GM12878 (cell line): ENCODE measurements around the gene GPSM1. TPM values are rescaled to one million over a fixed set of nuclear protein-coding genes. Genes with fewer than 3 reads are reported as not detected.

Experiments
- ATF7 ChIP-seq: fragments of 450-650 bp; IDR thresholded peaks from 2 replicates; pipeline ENCODE4 v1.6.1; 2016; ENCODE audit warnings: low read depth, mild to moderate bottlenecking
- CBX5 ChIP-seq: sonication (generic); IDR thresholded peaks from 2 replicates; pipeline ENCODE4 v1.6.1; 2016; ENCODE audit warnings: low read depth, moderate library complexity, mild to moderate bottlenecking, inconsistent platforms
- CHD1 ChIP-seq: IDR thresholded peaks from 2 replicates; pipeline ENCODE4 v1.6.1; 2012; ENCODE audit warnings: low read depth, low read length, improper control_type of control experiment
- CTCF ChIP-seq, 3 experiments: IDR thresholded peaks in 2 of 3; conservative IDR thresholded peaks in 1 of 3; 2 replicates each; pipeline ENCODE4 v1.5.1; 2011; ENCODE audit warnings: low read depth in 3 of 3, low read length in 3 of 3, mild to moderate bottlenecking in 3 of 3, control low read depth in 2 of 3, moderate library complexity in 2 of 3, inconsistent platforms in 1 of 3, mixed read lengths in 1 of 3; ENCODE audit not compliant: control insufficient read depth in 2 of 3, insufficient read depth in 1 of 3; ENCODE audit errors: extremely low read depth in 1 of 3
- DPF2 ChIP-seq: fragments of 450-650 bp; IDR thresholded peaks from 2 replicates; pipeline ENCODE4 v1.6.1; 2017; ENCODE audit warnings: mild to moderate bottlenecking
- KDM1A ChIP-seq: fragments of 200-600 bp; sonication (generic); IDR thresholded peaks from 2 replicates; pipeline ENCODE4 v1.6.1; 2016; ENCODE audit warnings: borderline replicate concordance
- MXI1 ChIP-seq: fragments of 150-350 bp; IDR thresholded peaks from 2 replicates; pipeline ENCODE4 v1.6.1; 2011; ENCODE audit warnings: low read depth, mild to moderate bottlenecking, inconsistent platforms, low read length, improper control_type of control experiment
- MYB ChIP-seq: fragments of 150-350 bp; IDR thresholded peaks from 2 replicates; pipeline ENCODE4 v1.6.1; 2014; ENCODE audit warnings: mild to moderate bottlenecking, low read depth, low read length, borderline replicate concordance
- NRF1 ChIP-seq: conservative IDR thresholded peaks from 2 replicates; pipeline ENCODE4 v1.6.1; 2011; ENCODE audit warnings: mild to moderate bottlenecking, low read depth, low read length, improper control_type of control experiment
- RELB ChIP-seq: fragments of 450-650 bp; IDR thresholded peaks from 2 replicates; pipeline ENCODE4 v1.6.1; 2017; ENCODE audit warnings: low read depth, mild to moderate bottlenecking, moderate library complexity
- SMC3 ChIP-seq: IDR thresholded peaks from 2 replicates; pipeline ENCODE4 v1.6.1; 2011; ENCODE audit warnings: low read length, improper control_type of control experiment, borderline replicate concordance
- SREBF2 ChIP-seq: IDR thresholded peaks from 2 replicates; pipeline ENCODE4 v1.6.1; 2012; ENCODE audit warnings: mild to moderate bottlenecking, low read length
- TBL1XR1 ChIP-seq: IDR thresholded peaks from 2 replicates; pipeline ENCODE4 v1.6.1; 2012; ENCODE audit warnings: low read depth, low read length, improper control_type of control experiment
- TCF3 ChIP-seq: IDR thresholded peaks from 2 replicates; pipeline ENCODE4 v1.6.1; 2012; ENCODE audit warnings: low read depth, mild to moderate bottlenecking, low read length, borderline replicate concordance; ENCODE audit not compliant: insufficient read depth
- ZBTB4 ChIP-seq: fragments of 450-650 bp; formaldehyde crosslinking; IDR thresholded peaks from 2 replicates; pipeline ENCODE4 v1.4.0; 2022; ENCODE audit warnings: mild to moderate bottlenecking, moderate library complexity
- polyA plus RNA-seq, 11 experiments: library from polyadenylated mRNA; depleted of rRNA in 4 of 11; unstranded in 6 of 11; stranded (reverse) in 5 of 11; fragments of >200 nt; fragmentation: Nextera tagmentation in 4 of 11; fragmentation: Illumina TruSeq in 1 of 11; extraction: Ambion mirVana in 4 of 11; extraction: Trizol in 1 of 11; gene quantifications; 1 replicate in 1 of 11; 2 replicates in 10 of 11; pipeline versions ENCODE4 v1.2.1 to v1.2.3, GENCODE V29; 2011 to 2016; ENCODE audit warnings: inconsistent platforms in 2 of 11, missing spikeins in 2 of 11, low read depth in 1 of 11
- total RNA-seq, 4 experiments: library from RNA; depleted of rRNA in 3 of 4; stranded (reverse); fragments of >200 nt in 3 of 4; fragmentation: Illumina TruSeq in 1 of 4; extraction: Trizol in 1 of 4; gene quantifications; 2 replicates each; pipeline versions ENCODE4 v1.2.1 to v1.2.3, GENCODE V29; 2013 to 2021
- TF ChIP-seq, protein P1 (sequence below): IDR thresholded peaks from 2 replicates; pipeline ENCODE4 v1.6.1; 2011; ENCODE audit warnings: low read depth, low read length, improper control_type of control experiment, borderline replicate concordance
- TF ChIP-seq, protein P2 (sequence below): IDR thresholded peaks from 2 replicates; pipeline ENCODE4 v1.6.1; 2011; ENCODE audit warnings: low read depth, mild to moderate bottlenecking, low read length, moderate library complexity, borderline replicate concordance; ENCODE audit errors: extremely low read depth

The GPSM1 gene
- total and polyA plus RNA-seq, 10 of the 15 experiments (the other 5 are each of a cell fraction or from before 2014, with no cell fraction given) = 0.04 to 0.10 (median 0.10) TPM; not detected in 7

- peak; percentile 88 to 93 (median 91) for TF ChIP-seq CTCF (IDR thresholded peaks at IDR 0.05 in 2 of 3, conservative IDR thresholded peaks at IDR 0.05 in 1 of 3; ENCODE audit: control insufficient read depth in 2 of 3, extremely low read depth in 1 of 3, insufficient read depth in 1 of 3, low read depth in 3 of 3, low read length in 3 of 3)
- peak; percentile 80 for TF ChIP-seq SMC3
- no peak for TF ChIP-seq ZBTB4 (CRISPR knock-in tag)
- TF ChIP-seq MYB = no peak
- TF ChIP-seq TBL1XR1 = no peak
- no peak for TF ChIP-seq SREBF2
- TF ChIP-seq KDM1A = no peak
- no peak for TF ChIP-seq RELB
- TF ChIP-seq, protein P1, sequence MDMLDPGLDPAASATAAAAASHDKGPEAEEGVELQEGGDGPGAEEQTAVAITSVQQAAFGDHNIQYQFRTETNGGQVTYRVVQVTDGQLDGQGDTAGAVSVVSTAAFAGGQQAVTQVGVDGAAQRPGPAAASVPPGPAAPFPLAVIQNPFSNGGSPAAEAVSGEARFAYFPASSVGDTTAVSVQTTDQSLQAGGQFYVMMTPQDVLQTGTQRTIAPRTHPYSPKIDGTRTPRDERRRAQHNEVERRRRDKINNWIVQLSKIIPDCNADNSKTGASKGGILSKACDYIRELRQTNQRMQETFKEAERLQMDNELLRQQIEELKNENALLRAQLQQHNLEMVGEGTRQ = no peak
- no peak for TF ChIP-seq CHD1
- TF ChIP-seq NRF1 = no peak
- TF ChIP-seq, protein P2, sequence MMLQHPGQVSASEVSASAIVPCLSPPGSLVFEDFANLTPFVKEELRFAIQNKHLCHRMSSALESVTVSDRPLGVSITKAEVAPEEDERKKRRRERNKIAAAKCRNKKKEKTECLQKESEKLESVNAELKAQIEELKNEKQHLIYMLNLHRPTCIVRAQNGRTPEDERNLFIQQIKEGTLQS = no peak
- no peak for TF ChIP-seq ATF7
- TF ChIP-seq CBX5 = no peak
- TF ChIP-seq MXI1 = no peak
- TF ChIP-seq TCF3 = no peak
- 0 out of 2 replicates have a peak, but pooled peaks have one; percentile 19 for TF ChIP-seq DPF2
Measured at GRCh38 chr9:136283291-136284235, 43.8 kb upstream of the GPSM1 start (continued).
